Measurements from ENCODE around the gene TXNRD2.

DNA sequence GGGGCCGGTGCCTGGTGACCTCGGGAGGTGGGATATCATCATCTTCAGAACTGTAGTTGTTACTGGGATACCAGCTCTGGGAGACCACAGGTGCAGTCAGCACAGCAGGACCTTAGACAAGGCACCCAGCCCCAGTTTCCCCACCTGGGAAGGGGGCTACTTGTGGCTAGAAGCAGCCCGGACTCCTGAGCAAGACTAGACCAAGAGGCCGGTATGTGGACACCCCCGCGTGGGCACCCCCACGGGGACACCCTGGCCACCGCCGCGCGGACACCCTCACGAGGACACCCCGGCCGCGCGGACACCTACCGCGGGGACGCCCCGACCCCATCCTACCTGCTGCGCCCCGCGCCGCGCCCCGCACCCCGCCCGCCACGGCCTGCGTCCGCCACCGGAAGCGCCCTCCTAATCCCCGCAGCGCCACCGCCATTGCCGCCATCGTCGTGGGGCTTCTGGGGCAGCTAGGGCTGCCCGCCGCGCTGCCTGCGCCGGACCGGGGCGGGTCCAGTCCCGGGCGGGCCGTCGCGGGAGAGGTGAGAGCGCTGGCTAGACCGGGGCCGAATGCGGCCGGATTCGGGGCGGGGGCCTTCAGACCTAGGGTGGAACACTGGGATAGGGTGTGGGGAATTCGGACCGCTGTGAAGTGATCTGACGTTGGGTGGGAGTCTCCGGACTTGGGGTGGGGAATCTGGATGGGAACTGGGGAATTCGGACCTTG lies at the start of gene TXNRD2, which contains the start of gene COMT:
- no peak for TF ChIP-seq CTCF (IDR thresholded peaks at IDR 0.05; ENCODE audit: low read depth, low read length)
- no peak for TF ChIP-seq EZH2phosphoT487 (IDR thresholded peaks at IDR 0.05; ENCODE audit: low read depth)
